ENCODE measurements around the gene COX10.

COX10 gene

DNA sequence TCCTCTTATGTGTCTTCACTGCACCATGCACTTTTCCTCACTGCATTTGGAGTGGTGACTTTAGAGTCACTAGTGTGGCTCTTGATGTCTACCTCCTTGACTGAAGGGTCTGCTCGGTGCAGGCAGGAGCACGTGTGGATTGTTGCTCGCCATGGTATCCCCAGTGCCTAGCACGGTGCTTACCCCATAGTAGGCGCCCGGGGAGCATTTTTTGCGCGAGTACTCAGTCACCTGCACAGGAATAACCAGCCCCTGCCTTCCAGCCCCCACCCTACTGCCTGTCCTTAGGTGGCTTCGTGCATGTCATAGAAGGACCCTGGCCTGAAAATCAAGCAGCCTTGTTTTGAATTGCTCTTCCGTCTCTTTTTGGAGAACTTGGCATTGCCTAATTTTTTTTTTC is 136.1 kb downstream of the COX10 start:
- TF ChIP-seq TCF4 (CRISPR knock-in tag; IDR thresholded peaks at IDR 0.05; ENCODE audit: borderline replicate concordance) (no peak), ZNF8 (CRISPR knock-in tag; IDR thresholded peaks at IDR 0.05) (no peak), OSR1 (CRISPR knock-in tag; IDR thresholded peaks at IDR 0.05) (no peak), ZFP30 (CRISPR knock-in tag; IDR thresholded peaks at IDR 0.05) (no peak), ARNTL (CRISPR knock-in tag; IDR thresholded peaks at IDR 0.05; ENCODE audit: borderline replicate concordance, low read depth) (no peak), ZFP3 (CRISPR knock-in tag; IDR thresholded peaks at IDR 0.05) (no peak), ZNF565 (CRISPR knock-in tag; conservative IDR thresholded peaks at IDR 0.05; ENCODE audit: low read depth) (no peak), BACH2 (CRISPR knock-in tag; IDR thresholded peaks at IDR 0.05; ENCODE audit: borderline replicate concordance) (no peak), ZC3H10 (CRISPR knock-in tag; IDR thresholded peaks at IDR 0.05) (no peak), TOX (CRISPR knock-in tag; IDR thresholded peaks at IDR 0.05; ENCODE audit: borderline replicate concordance) (no peak), SNAI2 (CRISPR knock-in tag; IDR thresholded peaks at IDR 0.05) (no peak), POU6F1 (CRISPR knock-in tag; IDR thresholded peaks at IDR 0.05; ENCODE audit: borderline replicate concordance, low read depth) (no peak), ESRRG (CRISPR knock-in tag; IDR thresholded peaks at IDR 0.05) (no peak), RARB (CRISPR knock-in tag; IDR thresholded peaks at IDR 0.05) (no peak), GLIS3 (CRISPR knock-in tag; IDR thresholded peaks at IDR 0.05) (no peak), ISL1 (CRISPR knock-in tag; IDR thresholded peaks at IDR 0.05) (no peak), ZNF70 (CRISPR knock-in tag; IDR thresholded peaks at IDR 0.05) (no peak)
- TF ChIP-seq, protein P1, sequence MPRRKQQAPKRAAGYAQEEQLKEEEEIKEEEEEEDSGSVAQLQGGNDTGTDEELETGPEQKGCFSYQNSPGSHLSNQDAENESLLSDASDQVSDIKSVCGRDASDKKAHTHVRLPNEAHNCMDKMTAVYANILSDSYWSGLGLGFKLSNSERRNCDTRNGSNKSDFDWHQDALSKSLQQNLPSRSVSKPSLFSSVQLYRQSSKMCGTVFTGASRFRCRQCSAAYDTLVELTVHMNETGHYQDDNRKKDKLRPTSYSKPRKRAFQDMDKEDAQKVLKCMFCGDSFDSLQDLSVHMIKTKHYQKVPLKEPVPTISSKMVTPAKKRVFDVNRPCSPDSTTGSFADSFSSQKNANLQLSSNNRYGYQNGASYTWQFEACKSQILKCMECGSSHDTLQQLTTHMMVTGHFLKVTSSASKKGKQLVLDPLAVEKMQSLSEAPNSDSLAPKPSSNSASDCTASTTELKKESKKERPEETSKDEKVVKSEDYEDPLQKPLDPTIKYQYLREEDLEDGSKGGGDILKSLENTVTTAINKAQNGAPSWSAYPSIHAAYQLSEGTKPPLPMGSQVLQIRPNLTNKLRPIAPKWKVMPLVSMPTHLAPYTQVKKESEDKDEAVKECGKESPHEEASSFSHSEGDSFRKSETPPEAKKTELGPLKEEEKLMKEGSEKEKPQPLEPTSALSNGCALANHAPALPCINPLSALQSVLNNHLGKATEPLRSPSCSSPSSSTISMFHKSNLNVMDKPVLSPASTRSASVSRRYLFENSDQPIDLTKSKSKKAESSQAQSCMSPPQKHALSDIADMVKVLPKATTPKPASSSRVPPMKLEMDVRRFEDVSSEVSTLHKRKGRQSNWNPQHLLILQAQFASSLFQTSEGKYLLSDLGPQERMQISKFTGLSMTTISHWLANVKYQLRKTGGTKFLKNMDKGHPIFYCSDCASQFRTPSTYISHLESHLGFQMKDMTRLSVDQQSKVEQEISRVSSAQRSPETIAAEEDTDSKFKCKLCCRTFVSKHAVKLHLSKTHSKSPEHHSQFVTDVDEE (CRISPR knock-in tag; IDR thresholded peaks at IDR 0.05), result no peak
- TF ChIP-seq, protein P2, sequence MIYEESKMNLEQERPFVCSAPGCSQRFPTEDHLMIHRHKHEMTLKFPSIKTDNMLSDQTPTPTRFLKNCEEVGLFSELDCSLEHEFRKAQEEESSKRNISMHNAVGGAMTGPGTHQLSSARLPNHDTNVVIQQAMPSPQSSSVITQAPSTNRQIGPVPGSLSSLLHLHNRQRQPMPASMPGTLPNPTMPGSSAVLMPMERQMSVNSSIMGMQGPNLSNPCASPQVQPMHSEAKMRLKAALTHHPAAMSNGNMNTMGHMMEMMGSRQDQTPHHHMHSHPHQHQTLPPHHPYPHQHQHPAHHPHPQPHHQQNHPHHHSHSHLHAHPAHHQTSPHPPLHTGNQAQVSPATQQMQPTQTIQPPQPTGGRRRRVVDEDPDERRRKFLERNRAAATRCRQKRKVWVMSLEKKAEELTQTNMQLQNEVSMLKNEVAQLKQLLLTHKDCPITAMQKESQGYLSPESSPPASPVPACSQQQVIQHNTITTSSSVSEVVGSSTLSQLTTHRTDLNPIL (CRISPR knock-in tag; IDR thresholded peaks at IDR 0.05; ENCODE audit: low read depth), result no peak
- TF ChIP-seq, protein P3, sequence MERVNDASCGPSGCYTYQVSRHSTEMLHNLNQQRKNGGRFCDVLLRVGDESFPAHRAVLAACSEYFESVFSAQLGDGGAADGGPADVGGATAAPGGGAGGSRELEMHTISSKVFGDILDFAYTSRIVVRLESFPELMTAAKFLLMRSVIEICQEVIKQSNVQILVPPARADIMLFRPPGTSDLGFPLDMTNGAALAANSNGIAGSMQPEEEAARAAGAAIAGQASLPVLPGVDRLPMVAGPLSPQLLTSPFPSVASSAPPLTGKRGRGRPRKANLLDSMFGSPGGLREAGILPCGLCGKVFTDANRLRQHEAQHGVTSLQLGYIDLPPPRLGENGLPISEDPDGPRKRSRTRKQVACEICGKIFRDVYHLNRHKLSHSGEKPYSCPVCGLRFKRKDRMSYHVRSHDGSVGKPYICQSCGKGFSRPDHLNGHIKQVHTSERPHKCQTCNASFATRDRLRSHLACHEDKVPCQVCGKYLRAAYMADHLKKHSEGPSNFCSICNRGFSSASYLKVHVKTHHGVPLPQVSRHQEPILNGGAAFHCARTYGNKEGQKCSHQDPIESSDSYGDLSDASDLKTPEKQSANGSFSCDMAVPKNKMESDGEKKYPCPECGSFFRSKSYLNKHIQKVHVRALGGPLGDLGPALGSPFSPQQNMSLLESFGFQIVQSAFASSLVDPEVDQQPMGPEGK (CRISPR knock-in tag; IDR thresholded peaks at IDR 0.05; ENCODE audit: borderline replicate concordance), result no peak
- no peak for ATAC-seq

- no peak for ATAC-seq
- TF ChIP-seq CSRNP3 (CRISPR knock-in tag; IDR thresholded peaks at IDR 0.05), result no peak
Observed at GRCh38 chr17:14205992-14206461, 136.7 kb downstream of the COX10 start.

- no peak for ATAC-seq
- TF ChIP-seq ISL1 (CRISPR knock-in tag; IDR thresholded peaks at IDR 0.05) (no peak), ESRRG (CRISPR knock-in tag; IDR thresholded peaks at IDR 0.05) (no peak), ZNF70 (CRISPR knock-in tag; IDR thresholded peaks at IDR 0.05) (no peak), ZC3H10 (CRISPR knock-in tag; IDR thresholded peaks at IDR 0.05) (no peak), SNAI2 (CRISPR knock-in tag; IDR thresholded peaks at IDR 0.05) (no peak), PPARA (CRISPR knock-in tag; IDR thresholded peaks at IDR 0.05; ENCODE audit: borderline replicate concordance) (no peak), CSDC2 (CRISPR knock-in tag; IDR thresholded peaks at IDR 0.05) (no peak), BACH2 (CRISPR knock-in tag; IDR thresholded peaks at IDR 0.05; ENCODE audit: borderline replicate concordance) (no peak), CSRNP3 (CRISPR knock-in tag; IDR thresholded peaks at IDR 0.05) (no peak), ARNTL (CRISPR knock-in tag; IDR thresholded peaks at IDR 0.05; ENCODE audit: borderline replicate concordance, low read depth) (no peak), ZNF8 (CRISPR knock-in tag; IDR thresholded peaks at IDR 0.05) (no peak)
- TF ChIP-seq, protein P1 (CRISPR knock-in tag; IDR thresholded peaks at IDR 0.05), result no peak
Observed at GRCh38 chr17:14206891-14207290, 137.6 kb downstream of the COX10 start.
